H9 (cell line): ENCODE data around the gene MTARC1. TPM values are rescaled to one million over a fixed set of nuclear protein-coding genes. Genes with fewer than 3 reads are reported as not detected.

Source experiments
- DNase-seq: peaks from one replicate; pipeline ENCODE4 v3.0.0-alpha.2; 2017
- H2AFZ ChIP-seq: one replicate; pipeline ENCODE4 v1.6.1; 2013; ENCODE audit warnings: mild to moderate bottlenecking, low read length, control low read depth, moderate library complexity
- H2AK5ac ChIP-seq: 2 replicates; pipeline ENCODE4 v1.6.1; 2013; ENCODE audit warnings: low read length, control low read depth, mixed read lengths; ENCODE audit not compliant: insufficient read length
- H2BK120ac ChIP-seq: one replicate; pipeline ENCODE4 v1.6.1; 2013; ENCODE audit warnings: low read depth, mild to moderate bottlenecking, low read length, control low read depth, inconsistent platforms; ENCODE audit not compliant: poor library complexity, severe bottlenecking
- H2BK12ac ChIP-seq: 2 replicates; pipeline ENCODE4 v1.6.1; 2013; ENCODE audit warnings: low read length, control low read depth, mixed read lengths, low read depth; ENCODE audit not compliant: insufficient read length
- H2BK15ac ChIP-seq: 2 replicates; pipeline ENCODE4 v1.6.1; 2013; ENCODE audit warnings: low read depth, low read length, control low read depth
- H2BK20ac ChIP-seq: one replicate; pipeline ENCODE4 v1.6.1; 2013; ENCODE audit warnings: low read depth, mild to moderate bottlenecking, low read length, control low read depth, inconsistent platforms; ENCODE audit not compliant: poor library complexity, severe bottlenecking
- H2BK5ac ChIP-seq: 2 replicates; pipeline ENCODE4 v1.6.1; 2013; ENCODE audit warnings: low read length, control low read depth, mixed read lengths; ENCODE audit not compliant: insufficient read length
- H3K14ac ChIP-seq: 2 replicates; pipeline ENCODE4 v1.6.1; 2013; ENCODE audit warnings: low read length, control low read depth; ENCODE audit not compliant: insufficient read depth
- H3K18ac ChIP-seq: 2 replicates; pipeline ENCODE4 v1.6.1; 2013; ENCODE audit warnings: low read depth, mild to moderate bottlenecking, mixed read lengths, low read length, control low read depth; ENCODE audit not compliant: insufficient read length
- H3K23ac ChIP-seq: 2 replicates; pipeline ENCODE4 v1.6.1; 2013; ENCODE audit warnings: low read length, control low read depth, mixed read lengths, low read depth; ENCODE audit not compliant: insufficient read length
- H3K23me2 ChIP-seq: 2 replicates; pipeline ENCODE4 v1.6.1; 2013; ENCODE audit warnings: low read depth, mild to moderate bottlenecking, mixed read lengths, low read length, control low read depth; ENCODE audit not compliant: insufficient read length, poor library complexity, severe bottlenecking
- H3K27ac ChIP-seq: 2 replicates; pipeline ENCODE4 v1.5.1; 2013; ENCODE audit warnings: low read length, control low read depth, mixed read lengths, low read depth; ENCODE audit not compliant: insufficient read length
- H3K27me3 ChIP-seq: 2 replicates; pipeline ENCODE4 v1.6.1; 2013; ENCODE audit warnings: low read length, control low read depth, inconsistent platforms; ENCODE audit not compliant: insufficient read depth
- H3K4ac ChIP-seq: 2 replicates; pipeline ENCODE4 v1.6.1; 2013; ENCODE audit warnings: low read depth, mild to moderate bottlenecking, control low read depth, inconsistent platforms, low read length, moderate library complexity
- H3K4me1 ChIP-seq: 2 replicates; pipeline ENCODE4 v1.6.1; 2013; ENCODE audit warnings: low read length, control low read depth, inconsistent platforms; ENCODE audit not compliant: insufficient read depth
- H3K4me2 ChIP-seq: 2 replicates; pipeline ENCODE4 v1.6.1; 2013; ENCODE audit warnings: low read length, control low read depth, mixed read lengths; ENCODE audit not compliant: insufficient read length, insufficient read depth
- H3K56ac ChIP-seq: 2 replicates; pipeline ENCODE4 v1.6.1; 2013; ENCODE audit warnings: low read depth, mild to moderate bottlenecking, mixed read lengths, low read length, control low read depth; ENCODE audit not compliant: insufficient read length
- H3K79me1 ChIP-seq: 2 replicates; pipeline ENCODE4 v1.6.1; 2013; ENCODE audit warnings: low read depth, mild to moderate bottlenecking, moderate library complexity, low read length, control low read depth, inconsistent platforms; ENCODE audit not compliant: insufficient read depth, poor library complexity, severe bottlenecking
- H3K79me2 ChIP-seq: 2 replicates; pipeline ENCODE4 v1.6.1; 2013; ENCODE audit warnings: low read length, control low read depth, inconsistent platforms; ENCODE audit not compliant: insufficient read depth
- H3K9ac ChIP-seq: 2 replicates; pipeline ENCODE4 v1.6.1; 2013; ENCODE audit warnings: low read length, control low read depth, mixed read lengths; ENCODE audit not compliant: insufficient read length; ENCODE audit errors: extremely low read depth
- H3K9me3 ChIP-seq: one replicate; pipeline ENCODE4 v1.6.1; 2013; ENCODE audit warnings: low read depth, low read length, inconsistent platforms; ENCODE audit not compliant: control insufficient read depth
- H3T11ph ChIP-seq: one replicate; pipeline ENCODE4 v1.6.1; 2013; ENCODE audit warnings: mild to moderate bottlenecking, low read length, control low read depth, inconsistent platforms
- H4K20me1 ChIP-seq: one replicate; pipeline ENCODE4 v1.6.1; 2013; ENCODE audit not compliant: control insufficient read depth, insufficient read length, insufficient read depth
- H4K5ac ChIP-seq: 2 replicates; pipeline ENCODE4 v1.6.1; 2013; ENCODE audit warnings: low read depth, mild to moderate bottlenecking, mixed read lengths, low read length, control low read depth; ENCODE audit not compliant: insufficient read length
- H4K8ac ChIP-seq: replicated peaks from 2 replicates; pipeline ENCODE4 v1.6.1; 2013; ENCODE audit warnings: low read length, control low read depth, mixed read lengths, low read depth; ENCODE audit not compliant: insufficient read length
- H4K91ac ChIP-seq: 2 replicates; pipeline ENCODE4 v1.6.1; 2013; ENCODE audit warnings: low read depth, mild to moderate bottlenecking, moderate library complexity, mixed read lengths, low read length, control low read depth; ENCODE audit not compliant: insufficient read length
- H3K27ac Mint-ChIP-seq, 3 experiments: 2 replicates in 2 of 3; 3 replicates in 1 of 3; pipeline ENCODE4 v1.8.0; 2020 to 2021; ENCODE audit warnings: mixed read lengths in 3 of 3, mild to moderate bottlenecking in 1 of 3, moderate library complexity in 1 of 3
- H3K27me3 Mint-ChIP-seq: 2 replicates; pipeline ENCODE4 v1.8.0; 2021; ENCODE audit warnings: low read depth, mild to moderate bottlenecking, moderate library complexity, mixed read lengths
- H3K36me3 Mint-ChIP-seq, 3 experiments: 2 replicates in 2 of 3; 3 replicates in 1 of 3; pipeline ENCODE4 v1.8.0; 2020 to 2021; ENCODE audit warnings: low read depth in 3 of 3, mixed read lengths in 3 of 3; ENCODE audit not compliant: insufficient read depth in 1 of 3
- H3K4me1 Mint-ChIP-seq, 2 experiments: 2 replicates each; pipeline ENCODE4 v1.8.0; 2020; ENCODE audit warnings: mixed read lengths in 2 of 2
- H3K4me3 Mint-ChIP-seq, 2 experiments: 2 replicates in 1 of 2; 3 replicates in 1 of 2; pipeline ENCODE4 v1.8.0; 2020 to 2021; ENCODE audit warnings: mild to moderate bottlenecking in 2 of 2, mixed read lengths in 2 of 2, moderate library complexity in 1 of 2
- H3K9me3 Mint-ChIP-seq, 2 experiments: 2 replicates in 1 of 2; 3 replicates in 1 of 2; pipeline ENCODE4 v1.8.0; 2020; ENCODE audit warnings: mild to moderate bottlenecking in 2 of 2, mixed read lengths in 2 of 2, moderate library complexity in 1 of 2
- CTCF ChIP-seq: fragments of 200-600 bp; sonication (generic); conservative IDR thresholded peaks from 3 replicates; pipeline ENCODE4 v1.8.0; 2021; ENCODE audit warnings: antibody characterized with exemption, mild to moderate bottlenecking
- WGBS: extraction: QIAGEN DNeasy Blood & Tissue Kit; methylation state at CpG from one replicate; pipeline ENCODE4 v1.1.7; 2013; ENCODE audit warnings: missing lambda C conversion rate, low lambda C conversion rate, mixed read lengths; ENCODE audit not compliant: insufficient read length; ENCODE audit errors: extremely low coverage; 5-methylcytosine and 5-hydroxymethylcytosine counted together
- total RNA-seq: library from RNA; stranded (reverse); gene quantifications from 2 replicates; pipeline ENCODE4 v1.2.1, GENCODE V29; 2021

Gene MTARC1
- total RNA-seq, 1 experiment from 2014 or later, result 33.7 TPM

GRCh38 chr1:220746851-220747250 is 39.9 kb upstream of the MTARC1 start:
- no peaks in the 10 kb centered on the region for H3K9me3 Mint-ChIP-seq
- Histone ChIP-seq H2BK15ac (no peak overlapping the region), H4K91ac (no peak overlapping the region), H3T11ph (no peak overlapping the region), H3K4me2 (no peak overlapping the region), H4K5ac (no peak overlapping the region), H3K18ac (no peak overlapping the region), H3K23ac (no peak overlapping the region), H3K9ac (no peak overlapping the region), H4K8ac (no peak overlapping the region), H3K79me1 (no peaks in the 10 kb centered on the region), H2BK12ac (no peak overlapping the region), H2AFZ (no peak overlapping the region), H3K79me2 (no peaks in the 10 kb centered on the region), H4K20me1 (no peaks in the 10 kb centered on the region), H2BK5ac (no peak overlapping the region), H3K23me2 (peaks cover 15% of the 10 kb centered on the region), H3K4me1 (no peaks in the 10 kb centered on the region; the same call in 1 of the 2 replicates), H3K14ac (no peak overlapping the region), H2AK5ac (no peak overlapping the region), H3K4ac (no peak overlapping the region), H2BK20ac (no peak overlapping the region), H3K56ac (no peak overlapping the region), H3K27ac (no peak overlapping the region), H3K9me3 (no peaks in the 10 kb centered on the region), H3K27me3 (peaks cover 6% of the 10 kb centered on the region; the same call in 1 of the 2 replicates), H2BK120ac (no peak overlapping the region)
- no peak for DNase-seq
- no peak for TF ChIP-seq CTCF
- peaks cover 0 to 4% (median 2%) of the 10 kb centered on the region in 3 experiments; a peak in 4 of 7 replicates for H3K36me3 Mint-ChIP-seq
- peaks cover 39 to 44% of the 10 kb centered on the region in 2 experiments for H3K4me1 Mint-ChIP-seq
- peaks cover 73% of the 10 kb centered on the region for H3K27me3 Mint-ChIP-seq
- WGBS, result no CpG with 5 or more reads among the region's 3 CpGs
- no peak overlapping the region for H3K27ac Mint-ChIP-seq
- peak overlapping the region in 1 of 2 experiments; percentile 89; a peak in 2 of 5 replicates for H3K4me3 Mint-ChIP-seq
